GM21447 (cell line): ENCODE measurements around the gene ZNF716.
"Not testable (repeated sequence)": the region's sequence is repeated elsewhere in the genome, so short reads cannot be mapped to it uniquely, and the experiment has no call there.

Source experiments
- ATAC-seq: cut with Tn5 transposase; IDR thresholded peaks from one replicate; pipeline ENCODE4 v1.9.1; 2021; ENCODE audit not compliant: unreplicated experiment

ZNF716 gene

DNA sequence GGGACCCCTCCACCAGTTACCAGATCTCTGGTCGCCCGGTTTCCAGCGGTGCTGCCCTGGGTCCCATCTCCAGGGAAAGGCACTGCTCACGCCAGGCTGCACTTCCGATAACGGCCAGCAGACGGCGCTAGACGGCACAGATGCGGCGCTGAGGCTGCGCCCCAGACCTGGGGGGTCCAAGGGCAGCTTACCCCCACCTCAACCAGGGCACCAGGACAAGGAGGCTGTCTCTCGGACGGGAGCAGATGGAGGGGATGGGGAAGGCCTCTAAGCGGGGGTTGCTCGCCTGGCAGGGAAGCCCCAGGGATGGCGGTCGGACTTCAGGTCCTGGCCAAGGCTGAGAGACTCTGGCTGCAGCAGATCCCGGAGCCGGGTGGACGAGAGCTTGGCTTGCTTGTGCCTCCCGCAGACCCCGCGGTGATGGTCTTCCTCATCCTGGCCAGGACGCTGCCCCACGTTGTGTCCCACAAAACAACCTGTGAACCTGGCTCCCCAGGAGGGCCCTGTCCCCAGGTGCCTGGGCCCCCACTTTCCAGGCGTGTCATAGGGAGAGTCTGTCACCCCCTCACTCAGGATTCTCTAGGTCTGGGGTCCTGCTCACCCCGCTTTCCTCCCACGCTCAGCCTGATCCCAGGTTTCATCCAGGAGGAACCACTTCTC, 23.9 kb upstream of the ZNF716 start:
- ATAC-seq, result no peak

DNA sequence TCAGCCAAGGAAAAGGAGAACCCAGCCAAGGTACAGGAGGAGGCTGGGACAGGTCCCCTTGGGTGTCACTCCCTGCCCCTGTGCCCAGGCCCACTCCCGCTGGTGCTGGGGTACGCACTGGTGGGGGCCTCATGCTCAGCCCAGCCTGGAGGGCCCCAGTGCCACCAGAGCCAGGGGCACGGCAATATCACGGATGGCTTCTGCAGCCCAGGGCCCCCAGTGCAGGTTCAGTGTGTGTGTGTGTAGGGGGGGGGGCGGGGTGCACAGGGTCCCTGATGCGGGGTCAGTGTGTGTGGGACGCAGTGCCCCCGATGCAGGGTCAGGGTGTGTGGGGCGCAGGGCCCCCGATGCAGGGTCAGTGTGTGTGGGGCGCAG, 23.4 kb upstream of the ZNF716 start:
- ATAC-seq, result no peak

DNA sequence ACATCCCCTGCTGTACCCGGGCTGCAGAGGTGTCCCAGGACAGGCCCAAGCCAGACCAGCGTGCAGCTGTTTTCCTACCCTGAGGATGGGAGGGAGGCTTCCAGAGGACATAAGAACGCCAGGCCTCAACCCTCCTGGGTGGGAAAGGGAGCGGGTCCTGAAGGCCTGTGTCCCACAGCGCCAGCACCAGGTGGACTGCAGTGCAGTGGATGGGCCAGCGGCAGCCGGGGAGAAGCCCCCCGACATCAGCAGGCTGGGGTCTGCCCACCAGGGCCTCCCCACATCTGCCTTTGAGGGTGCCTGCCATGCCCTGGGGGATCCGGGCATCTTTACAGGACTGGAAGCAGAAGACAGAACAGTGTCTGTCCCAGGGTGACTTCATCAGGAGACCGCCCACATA, 22.8 kb upstream of the ZNF716 start:
- no peak for ATAC-seq

DNA sequence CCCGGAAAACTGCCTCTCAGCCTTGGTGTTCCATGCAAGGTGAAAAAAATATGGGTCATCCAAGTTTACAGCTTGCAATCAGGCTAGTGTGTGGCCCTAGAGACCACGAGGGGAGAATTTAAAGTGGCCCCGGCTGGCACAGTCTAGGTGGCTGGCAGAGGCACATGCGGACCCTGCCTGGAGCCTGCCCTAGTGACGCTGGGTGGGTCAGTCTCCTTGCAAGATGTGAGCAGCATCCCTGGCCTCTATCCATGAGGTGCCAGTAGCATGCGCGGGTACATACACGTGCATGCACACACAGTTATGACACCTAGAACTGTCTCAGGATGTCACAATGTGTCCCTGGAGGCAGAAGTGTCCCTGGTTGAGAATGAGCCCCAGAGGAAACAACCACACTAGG, 22.4 kb upstream of the ZNF716 start:
- no peak for ATAC-seq

DNA sequence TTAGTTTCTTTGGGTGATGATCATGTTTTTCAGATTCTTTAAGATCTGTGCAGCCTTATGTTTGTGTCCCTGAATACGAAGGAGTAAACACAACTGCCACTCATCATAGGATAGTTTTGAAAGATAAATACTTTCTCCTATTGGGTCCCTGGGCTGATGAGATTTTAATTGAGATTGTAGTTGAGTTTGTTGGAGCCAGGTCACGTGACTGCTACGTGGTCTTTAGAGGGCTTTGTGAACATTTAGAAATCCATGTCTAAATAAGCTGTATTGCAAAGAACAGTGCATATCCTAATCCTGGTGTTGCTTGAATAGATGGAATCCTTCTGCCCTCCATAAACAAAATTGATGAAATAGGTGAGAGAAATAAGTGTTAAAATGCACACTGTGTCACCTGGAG, 17.4 kb upstream of the ZNF716 start:
- no peak for ATAC-seq

DNA sequence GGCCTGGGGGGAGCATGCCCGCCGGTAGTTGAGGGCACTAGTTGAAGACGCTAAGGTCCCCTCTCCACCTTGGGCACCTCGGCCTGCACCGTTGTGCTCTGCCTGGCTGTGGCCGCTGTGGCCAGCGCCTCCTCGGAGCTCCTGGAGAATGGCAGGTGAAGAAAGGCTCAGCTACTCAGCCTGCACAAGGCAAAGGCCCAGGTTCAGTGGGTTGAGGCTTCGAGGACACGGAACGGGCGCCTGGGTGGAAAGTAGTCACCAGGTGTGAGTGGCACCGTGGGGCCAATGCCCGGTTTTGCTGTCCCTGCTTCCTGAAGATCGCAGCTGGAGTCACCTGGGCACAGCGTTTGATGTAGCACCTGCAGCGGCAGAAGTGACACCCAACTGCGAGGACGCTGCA, 12.4 kb upstream of the ZNF716 start:
- no peak for ATAC-seq

DNA sequence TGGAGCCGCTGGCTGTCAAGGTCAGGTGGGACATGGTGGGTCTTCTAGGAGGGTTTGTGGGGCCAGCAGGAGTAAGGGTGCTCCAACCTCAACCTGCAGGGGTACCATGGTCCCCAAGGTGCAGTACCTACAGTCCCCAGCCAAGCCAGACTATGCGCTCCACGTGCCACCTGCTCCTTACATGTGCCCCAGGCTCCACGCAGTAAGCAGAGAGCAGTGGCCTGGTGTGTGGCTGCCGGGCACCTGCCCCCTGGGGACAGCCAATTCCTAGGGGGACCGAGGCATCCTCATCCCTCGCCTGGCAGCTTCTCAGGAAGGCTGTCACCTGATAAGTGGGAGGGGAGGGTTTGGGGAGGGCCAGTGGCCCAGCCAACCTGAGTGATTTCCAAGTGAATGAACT, 11.7 kb upstream of the ZNF716 start:
- no peak for ATAC-seq

DNA sequence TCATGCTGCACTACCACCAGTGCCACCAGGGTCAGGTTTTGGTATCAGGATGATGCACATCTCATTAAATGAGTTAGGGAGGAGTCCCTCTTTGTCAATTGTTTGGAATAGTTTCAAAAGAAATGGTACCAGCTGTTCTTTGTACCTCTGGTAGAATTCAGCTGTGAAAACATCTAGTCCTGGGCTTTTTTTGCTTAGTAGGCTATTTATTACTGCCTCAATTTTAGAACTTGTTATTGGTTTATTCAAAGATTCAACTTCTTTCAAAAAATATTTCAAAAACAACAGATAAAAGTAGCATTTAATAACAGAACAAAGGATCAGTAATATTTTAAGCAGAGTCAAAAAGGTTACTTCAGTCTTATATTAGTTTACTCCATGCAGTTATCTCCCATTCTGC, 6.4 kb upstream of the ZNF716 start:
- ATAC-seq, result no peak

DNA sequence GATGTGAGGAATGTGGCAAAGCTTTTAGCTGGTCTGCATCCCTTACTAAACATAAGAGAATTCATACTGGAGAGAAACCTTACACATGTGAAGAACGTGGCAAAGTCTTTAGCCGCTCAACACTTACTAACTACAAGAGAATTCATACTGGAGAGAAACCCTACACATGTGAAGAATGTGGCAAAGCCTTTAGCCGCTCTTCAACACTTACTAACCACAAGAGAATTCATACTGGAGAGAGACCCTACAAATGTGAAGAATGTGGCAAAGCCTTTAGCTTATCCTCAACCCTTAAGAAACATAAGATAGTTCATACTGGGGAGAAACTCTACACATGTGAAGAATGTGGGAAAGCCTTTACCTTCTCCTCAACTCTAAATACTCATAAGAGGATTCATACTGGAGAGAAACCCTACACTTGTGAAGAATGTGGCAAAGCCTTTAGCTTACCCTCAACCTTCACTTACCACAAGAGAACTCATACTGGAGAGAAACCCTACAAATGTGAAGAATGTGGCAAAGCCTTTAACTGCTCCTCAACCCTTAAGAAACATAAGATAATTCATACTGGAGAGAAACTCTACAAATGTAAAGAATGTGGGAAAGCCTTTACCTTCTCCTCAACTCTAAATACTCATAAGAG, 19.3 kb downstream of the ZNF716 start:
- not testable (repeated sequence) for ATAC-seq

DNA sequence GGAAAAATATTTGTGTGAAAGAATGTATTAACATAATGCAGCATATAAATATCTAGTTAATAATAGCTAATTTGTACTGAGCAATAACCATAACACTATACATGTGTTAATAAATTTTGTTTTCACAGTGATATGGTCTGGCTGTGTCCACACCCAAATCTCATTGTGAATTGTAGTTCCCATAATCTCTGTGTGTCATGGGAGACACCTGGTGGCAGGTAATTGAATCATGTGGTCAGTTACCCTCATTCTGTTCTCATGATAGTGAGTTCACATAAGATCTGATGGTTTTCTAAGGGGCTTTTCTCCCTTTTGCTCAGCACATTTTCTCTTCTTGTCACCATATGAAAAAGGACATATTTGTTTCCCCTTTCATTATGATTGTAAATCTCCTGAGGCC, 30.3 kb downstream of the ZNF716 start:
- ATAC-seq, result not testable (repeated sequence)

DNA sequence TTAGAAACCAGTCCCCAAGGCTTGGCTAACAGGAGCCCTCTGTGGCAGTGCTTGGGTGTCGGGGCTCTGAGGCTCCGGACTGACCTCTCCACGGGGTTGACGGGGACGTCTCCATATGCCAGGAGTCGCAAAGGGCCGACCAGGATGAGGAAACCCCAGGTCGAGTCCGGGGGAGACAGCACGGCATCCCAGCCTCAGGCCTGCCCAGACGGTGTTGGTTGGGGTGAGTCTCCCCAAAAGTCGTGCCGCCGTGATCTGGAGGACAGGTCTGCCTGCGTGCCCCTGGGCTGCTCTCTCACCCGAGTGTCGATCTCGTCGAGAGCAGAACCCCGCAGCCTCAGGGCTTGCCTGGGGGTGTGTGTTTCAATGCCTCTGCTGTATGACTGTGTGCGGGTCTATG, 35.0 kb downstream of the ZNF716 start:
- not testable (repeated sequence) for ATAC-seq

DNA sequence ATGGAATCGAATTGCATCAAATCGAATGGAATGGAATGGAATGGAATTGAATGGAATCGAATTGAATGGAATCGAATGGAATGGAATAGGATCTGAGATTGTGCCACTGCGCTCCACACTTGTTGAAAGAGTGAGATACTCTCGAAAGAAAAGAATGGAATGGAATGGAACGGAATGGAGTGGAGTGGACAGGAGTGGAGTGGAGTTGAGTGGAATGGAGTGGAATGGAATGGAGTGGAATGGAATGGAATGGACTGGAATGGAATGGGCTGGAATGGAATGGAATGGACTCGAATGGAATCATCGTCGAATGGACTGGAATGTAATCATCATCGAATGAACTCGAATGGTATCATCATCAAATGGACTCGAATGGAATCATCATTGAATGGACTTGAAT, 38.0 kb downstream of the ZNF716 start:
- no peak for ATAC-seq

DNA sequence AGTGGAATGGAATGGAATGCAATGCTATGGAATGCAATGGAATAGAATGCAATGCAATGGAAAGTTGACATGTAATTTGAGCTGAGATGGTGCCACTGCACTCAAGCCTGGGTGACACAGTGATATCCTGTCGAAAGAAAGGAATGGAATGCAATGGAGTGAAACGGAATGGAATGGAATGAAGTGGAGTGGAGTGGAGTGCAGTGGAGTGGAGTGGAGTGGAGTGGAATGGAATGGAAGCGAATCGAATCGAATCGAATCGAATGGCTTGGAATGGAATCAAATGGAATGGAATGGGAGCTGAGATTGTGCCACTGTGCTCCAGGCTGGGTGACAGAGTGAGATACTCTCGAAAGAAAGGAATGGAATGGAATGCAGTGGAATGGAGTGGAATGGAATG, 45.1 kb downstream of the ZNF716 start:
- ATAC-seq, result not testable (repeated sequence)

DNA sequence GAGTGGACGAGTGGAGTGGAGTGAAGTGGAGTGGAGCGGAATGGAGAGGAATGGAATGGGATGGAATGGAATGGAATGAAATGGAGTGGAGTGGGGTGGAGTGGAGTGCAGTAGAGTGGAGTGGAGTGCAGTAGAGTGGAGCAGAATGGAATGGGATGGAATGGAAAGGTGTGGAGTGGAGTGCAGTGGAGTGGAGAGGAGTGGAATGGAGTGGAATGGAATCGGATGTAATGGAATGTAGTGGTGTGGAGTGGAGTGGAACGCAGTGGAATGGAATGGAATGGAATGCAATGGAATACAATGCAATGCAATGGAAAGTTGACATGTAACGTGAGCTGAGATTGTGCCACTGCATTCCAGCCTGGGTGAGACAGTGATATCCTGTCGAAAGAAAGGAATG, 46.4 kb downstream of the ZNF716 start:
- no peak for ATAC-seq

DNA sequence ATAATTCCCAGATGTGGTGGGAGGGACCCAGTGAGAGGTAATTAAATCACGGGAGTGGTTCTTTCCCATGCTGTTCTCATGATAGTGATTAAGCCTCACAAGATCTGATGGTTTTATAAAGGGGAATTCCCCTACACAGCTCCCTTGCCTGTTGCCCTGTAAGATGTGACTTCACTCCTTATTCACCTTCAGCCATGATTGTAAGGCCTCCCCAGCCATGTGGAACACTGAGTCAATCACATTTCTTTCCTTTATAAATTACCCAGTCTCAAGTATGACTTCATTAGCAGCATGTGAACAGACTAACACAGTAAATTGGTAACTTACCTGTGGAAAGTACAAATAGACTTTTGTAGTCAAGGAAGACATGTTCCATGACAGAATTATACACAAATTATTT, 55.2 kb downstream of the ZNF716 start:
- ATAC-seq, result no peak
